GM19397 (cell line): ENCODE measurements around the gene G0S2.

Source experiments
- ATAC-seq: cut with Tn5 transposase; IDR thresholded peaks from one replicate; pipeline ENCODE4 v1.9.1; 2021; ENCODE audit warnings: mild to moderate bottlenecking, moderate library complexity; ENCODE audit not compliant: unreplicated experiment

G0S2 gene

DNA sequence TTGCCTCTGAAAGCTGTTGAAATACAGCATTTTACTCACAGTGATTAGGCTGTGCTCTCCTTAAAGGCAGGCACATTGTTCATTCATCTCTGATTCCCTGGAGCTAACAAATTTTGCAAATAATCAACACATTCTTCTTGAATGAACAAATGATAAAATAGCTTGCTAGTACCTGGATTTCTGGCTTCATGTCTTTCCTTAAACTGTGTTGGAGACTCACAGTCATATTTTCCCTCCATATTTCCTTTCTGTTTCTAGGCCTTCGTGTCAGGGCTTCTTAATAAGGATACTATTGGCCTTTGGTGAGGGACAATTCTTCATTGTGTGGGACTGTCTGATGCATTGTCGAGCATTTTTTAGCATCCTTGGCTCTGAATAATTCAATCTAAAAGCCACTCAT is 39.1 kb downstream of the G0S2 start:
- ATAC-seq, result no peak

GRCh38 chr1:209715314-209715713 is 40.1 kb downstream of the G0S2 start:
- ATAC-seq, result no peak

DNA sequence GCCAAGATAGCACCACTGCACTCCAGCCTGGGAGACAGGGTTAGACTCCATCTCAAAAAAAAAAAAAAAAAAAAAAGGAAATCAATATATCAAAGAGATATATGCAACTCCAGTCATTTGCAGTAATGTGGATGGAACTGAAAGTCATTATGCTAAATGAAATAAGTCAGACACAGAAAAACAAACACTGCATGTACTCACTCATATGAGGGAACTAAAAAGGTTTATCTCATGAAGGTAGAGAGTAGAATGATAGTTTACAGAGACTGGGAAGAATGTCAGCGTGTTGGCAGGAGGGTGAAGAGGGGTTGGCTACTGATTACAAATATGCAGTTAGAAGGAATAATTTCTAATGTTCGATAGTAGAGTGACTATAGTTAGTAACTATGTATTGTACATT is 42.6 kb downstream of the G0S2 start:
- no peak for ATAC-seq

DNA sequence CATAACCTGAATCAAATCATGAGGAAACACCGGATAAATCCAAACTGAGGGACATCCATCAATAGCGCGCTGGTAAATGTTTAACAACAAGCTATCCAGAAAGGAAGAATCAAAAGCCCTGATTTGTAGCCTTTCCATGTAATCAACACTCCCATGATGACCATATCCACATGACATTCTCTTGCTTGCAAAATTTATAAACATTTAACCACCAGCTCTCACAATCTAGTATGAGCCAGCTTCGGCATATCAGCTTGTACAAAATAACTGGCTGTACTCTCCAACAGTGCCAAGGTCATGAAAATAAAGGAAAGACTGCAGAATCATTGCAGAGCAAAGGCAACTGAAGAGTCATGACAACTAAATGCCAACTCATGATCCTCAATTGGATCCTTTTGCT is 45.1 kb downstream of the G0S2 start:
- ATAC-seq, result no peak

DNA sequence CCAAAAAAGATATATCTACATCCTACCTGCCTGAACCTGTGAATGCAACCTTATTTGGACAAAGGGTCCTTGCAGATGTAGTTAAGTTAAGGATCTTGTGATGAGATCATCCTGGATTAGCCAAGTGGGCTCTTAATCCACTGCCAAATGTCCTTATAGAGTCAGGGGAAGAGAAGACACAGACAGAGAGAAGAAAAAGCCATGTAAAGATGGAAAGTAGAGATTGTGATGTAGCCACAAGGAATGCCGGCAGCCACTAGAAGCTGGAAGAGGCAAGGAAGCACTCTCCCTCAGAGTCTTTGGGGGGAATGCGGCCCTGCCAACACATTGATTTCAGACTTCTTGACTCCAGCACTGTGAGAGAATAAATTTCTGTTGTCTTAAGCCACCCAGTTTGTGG is 45.6 kb downstream of the G0S2 start:
- ATAC-seq, result no peak

- no peak for ATAC-seq
Observed at GRCh38 chr1:209721323-209721722, 46.1 kb downstream of the G0S2 start.

DNA sequence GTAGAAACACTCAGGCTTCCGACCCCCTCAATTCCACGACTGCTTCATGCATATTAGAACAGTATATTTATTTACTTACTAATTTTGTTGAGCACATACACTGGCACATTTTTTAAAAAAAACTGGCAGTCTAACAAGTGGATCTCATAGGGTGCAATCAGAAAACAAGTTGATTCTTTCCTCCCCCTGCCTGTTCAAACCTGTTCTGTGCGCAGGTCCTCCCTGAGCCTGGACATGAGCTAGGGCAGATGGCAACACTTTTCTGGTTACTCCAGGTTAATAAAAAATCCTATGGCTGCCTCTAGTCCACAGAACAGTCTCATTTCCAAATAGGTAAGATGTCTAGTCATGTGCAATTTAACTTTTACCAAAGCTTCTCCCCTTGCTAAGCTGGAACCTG is 48.1 kb downstream of the G0S2 start:
- ATAC-seq, result no peak

GRCh38 chr1:209723756-209724693 is 48.8 kb downstream of the G0S2 start:
- ATAC-seq, result no peak
